Effector memory CD8-positive, alpha-beta T cell (primary cell): ENCODE measurements around the gene CACNB2.
"Not testable (repeated sequence)": the region's sequence is repeated elsewhere in the genome, so short reads cannot be mapped to it uniquely, and the experiment has no call there.

Source experiments
- ATAC-seq: fragments of 150-1000 bp; cut with Tn5 transposase; replicated peaks from 2 replicates; pipeline ENCODE4 v1.10.0; 2021; ENCODE audit warnings: mild to moderate bottlenecking, moderate library complexity
- DNase-seq, 3 experiments: peaks; one replicate each; pipeline ENCODE4 v3.0.0; 2021
- H3K27ac Mint-ChIP-seq, 2 donors: one replicate each; pipeline ENCODE4 v1.8.0; 2022; ENCODE audit warnings: mild to moderate bottlenecking in 2 of 2, mixed read lengths in 2 of 2, moderate library complexity in 2 of 2
- H3K27me3 Mint-ChIP-seq, 2 donors: one replicate each; pipeline ENCODE4 v1.8.0; 2022; ENCODE audit warnings: mixed read lengths in 2 of 2
- H3K36me3 Mint-ChIP-seq: one replicate; pipeline ENCODE4 v1.8.0; 2022; ENCODE audit warnings: mild to moderate bottlenecking, moderate library complexity, mixed read lengths; ENCODE audit not compliant: insufficient read depth
- H3K4me1 Mint-ChIP-seq, 2 donors: one replicate each; pipeline ENCODE4 v1.8.0; 2022; ENCODE audit warnings: low read depth in 2 of 2, mixed read lengths in 2 of 2
- H3K4me3 Mint-ChIP-seq, 2 donors: one replicate each; pipeline ENCODE4 v1.8.0; 2022; ENCODE audit warnings: mild to moderate bottlenecking in 2 of 2, mixed read lengths in 2 of 2, moderate library complexity in 2 of 2
- H3K9me3 Mint-ChIP-seq, 2 donors: one replicate each; pipeline ENCODE4 v1.8.0; 2022; ENCODE audit warnings: mixed read lengths in 2 of 2

CACNB2 gene

DNA sequence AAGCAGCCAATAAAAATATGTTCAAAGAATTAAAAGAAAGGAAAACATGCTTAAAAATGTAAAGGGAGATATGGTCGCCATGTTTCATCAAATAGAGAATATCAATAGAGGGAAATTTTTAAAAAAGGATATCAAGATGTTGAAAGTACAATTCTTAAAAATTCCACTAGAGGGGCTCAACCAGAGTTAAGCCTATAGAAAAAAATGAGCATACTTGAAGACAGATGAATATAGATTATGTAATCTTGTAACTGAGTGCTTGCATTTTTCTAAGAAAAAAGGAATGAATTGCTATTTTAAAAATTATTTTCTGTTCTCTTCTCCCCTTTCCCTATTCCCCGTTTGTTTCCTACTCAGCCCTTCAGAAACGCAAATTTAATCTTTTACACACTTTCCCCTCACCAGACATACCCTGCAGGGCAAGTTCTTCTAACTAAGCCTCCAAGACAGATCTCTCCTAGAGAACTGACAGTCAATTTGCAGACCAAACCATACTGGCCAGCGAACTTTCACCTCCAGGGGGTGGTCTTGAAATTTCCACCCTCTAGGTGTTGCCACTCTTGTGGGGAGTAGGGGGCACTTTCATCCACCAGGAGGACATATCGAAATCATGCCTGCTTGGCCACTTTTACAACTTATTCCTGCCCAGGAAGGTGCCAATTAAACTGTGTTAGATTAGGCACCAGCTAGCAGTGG, 443.5 kb downstream of the CACNB2 start:
- H3K36me3 Mint-ChIP-seq, result peaks cover 9% of the 10 kb centered on the region
- no peaks in the 10 kb centered on the region for H3K27me3 Mint-ChIP-seq
- ATAC-seq (no peak), DNase-seq (no peak)
- H3K4me1 Mint-ChIP-seq, result peaks cover 7 to 10% of the 10 kb centered on the region in 2 donors
- peaks cover 0 to 1% of the 10 kb centered on the region in 2 donors for H3K9me3 Mint-ChIP-seq
- H3K4me3 Mint-ChIP-seq, result no peak overlapping the region
- peak overlapping the region in 1 of 2 donors; percentile 8 for H3K27ac Mint-ChIP-seq

DNA sequence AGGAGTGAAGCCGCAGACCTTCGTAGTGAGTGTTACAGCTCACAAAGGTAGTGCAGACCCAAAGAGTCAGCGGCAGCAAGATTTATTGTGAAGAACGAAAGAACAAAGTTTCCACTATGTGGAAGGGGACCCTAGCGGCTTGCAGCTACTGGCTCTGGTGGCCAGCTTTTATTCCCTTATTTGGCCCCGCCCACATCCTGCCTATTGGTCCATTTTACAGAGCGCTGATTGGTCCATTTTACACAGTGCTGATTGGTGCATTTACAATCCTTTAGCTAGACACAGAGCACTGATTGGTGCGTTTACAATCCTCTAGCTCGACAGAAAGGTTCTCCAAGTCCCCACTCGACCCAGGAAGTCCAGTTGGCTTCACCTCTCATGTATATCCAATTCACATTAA, 446.4 kb downstream of the CACNB2 start:
- H3K4me1 Mint-ChIP-seq, result peaks cover 7 to 17% of the 10 kb centered on the region in 2 donors
- not testable (repeated sequence) for H3K4me3 Mint-ChIP-seq, H3K36me3 Mint-ChIP-seq, H3K27me3 Mint-ChIP-seq, DNase-seq, ATAC-seq, H3K27ac Mint-ChIP-seq, H3K9me3 Mint-ChIP-seq

DNA sequence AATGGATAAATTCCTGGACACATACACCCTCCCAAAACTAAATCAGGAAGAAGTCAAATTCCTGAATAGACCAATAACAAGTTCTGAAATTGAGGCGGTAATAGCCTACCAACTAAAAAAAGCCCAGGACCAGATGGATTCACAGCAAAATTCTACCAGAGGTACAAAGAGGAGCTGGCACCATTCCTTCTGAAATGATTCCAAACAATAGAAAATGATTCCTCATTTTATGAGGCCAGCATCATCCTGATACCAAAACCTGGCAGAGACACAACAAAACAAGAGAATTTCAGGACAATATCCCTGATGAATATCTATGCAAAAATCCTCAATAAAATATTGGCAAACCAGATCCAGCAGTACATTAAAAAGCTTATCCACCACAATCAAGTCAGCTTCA, 450.9 kb downstream of the CACNB2 start:
- not testable (repeated sequence) for H3K9me3 Mint-ChIP-seq, H3K27me3 Mint-ChIP-seq, H3K4me3 Mint-ChIP-seq, ATAC-seq, H3K27ac Mint-ChIP-seq, DNase-seq
- Mint-ChIP-seq H3K36me3 (peaks cover 11% of the 10 kb centered on the region), H3K4me1 (peaks cover 0 to 16% of the 10 kb centered on the region in 2 donors)
